IMR-90 (cell line): ENCODE data around the gene ETV7. TPM values are rescaled to one million over a fixed set of nuclear protein-coding genes. Genes with fewer than 3 reads are reported as not detected.

ENCODE experiments used
- ATAC-seq: fragments of 200-7000 bp; cut with Tn5 transposase; 2 replicates; pipeline ENCODE4 v1.9.1; 2020; ENCODE audit warnings: low read depth, mild to moderate bottlenecking, moderate library complexity
- BruUV-seq: library from RNA; stranded (reverse); fragments of 400-500 nt; replicated peaks from 2 replicates; lab custom pipeline; 2021; lab: Mats Ljungman, UMichigan
- CTCF ChIA-PET: fragments of 300-600 bp; formaldehyde crosslinking; extraction: SDS; loops from one replicate; lab custom pipeline; 2021; ENCODE audit warnings: antibody characterized with exemption; lab: Yijun Ruan, JAX
- POLR2A ChIA-PET: fragments of 300-600 bp; sonication (Branson Sonifier 250); formaldehyde crosslinking; loops from one replicate; lab custom pipeline; 2022; ENCODE audit warnings: antibody characterized with exemption; ENCODE audit not compliant: unreplicated experiment; lab: Charles Lee
- DNase-seq: peaks from one replicate; pipeline ENCODE4 v3.0.0; 2013
- H2AFZ ChIP-seq: replicated peaks from 2 replicates; pipeline ENCODE3; 2013; ENCODE audit warnings: low read length, mild to moderate bottlenecking; ENCODE audit not compliant: poor library complexity
- H2AK5ac ChIP-seq: 2 replicates; pipeline ENCODE4 v1.6.1; 2013; ENCODE audit warnings: low read depth, low read length, inconsistent platforms
- H2AK9ac ChIP-seq: replicated peaks from 2 replicates; pipeline ENCODE3; 2013; ENCODE audit warnings: mild to moderate bottlenecking, low read depth, low read length, moderate library complexity; ENCODE audit not compliant: poor library complexity
- H2BK120ac ChIP-seq: 2 replicates; pipeline ENCODE4 v1.6.1; 2013; ENCODE audit warnings: low read depth, low read length, inconsistent platforms
- H2BK15ac ChIP-seq: 3 replicates; pipeline ENCODE4 v1.6.1; 2013; ENCODE audit warnings: low read depth, low read length, inconsistent platforms
- H2BK20ac ChIP-seq: 2 replicates; pipeline ENCODE4 v1.6.1; 2013; ENCODE audit warnings: low read depth, mild to moderate bottlenecking, inconsistent platforms, low read length, moderate library complexity
- H2BK5ac ChIP-seq: 2 replicates; pipeline ENCODE4 v1.6.1; 2013; ENCODE audit warnings: mild to moderate bottlenecking, low read depth, low read length, inconsistent platforms; ENCODE audit not compliant: poor library complexity, severe bottlenecking
- H3K14ac ChIP-seq: replicated peaks from 2 replicates; pipeline ENCODE4 v1.6.1; 2013; ENCODE audit warnings: low read depth, low read length, inconsistent platforms
- H3K18ac ChIP-seq: 2 replicates; pipeline ENCODE4 v1.6.1; 2013; ENCODE audit warnings: low read depth, low read length, control low read depth
- H3K23ac ChIP-seq: 2 replicates; pipeline ENCODE4 v1.6.1; 2013; ENCODE audit warnings: low read depth, low read length, inconsistent platforms
- H3K27ac ChIP-seq: 2 replicates; pipeline ENCODE4 v1.5.1; 2013; ENCODE audit warnings: mild to moderate bottlenecking, control low read depth, low read length; ENCODE audit not compliant: insufficient read depth
- H3K27me3 ChIP-seq: 2 replicates; pipeline ENCODE4 v1.6.1; 2013; ENCODE audit warnings: low read length; ENCODE audit not compliant: control insufficient read depth, insufficient read depth
- H3K36me3 ChIP-seq: 2 replicates; pipeline ENCODE4 v1.6.1; 2013; ENCODE audit warnings: low read length, mixed read lengths; ENCODE audit not compliant: control insufficient read depth, insufficient read depth
- H3K4ac ChIP-seq: 2 replicates; pipeline ENCODE4 v1.6.1; 2013; ENCODE audit warnings: low read depth, low read length, inconsistent platforms
- H3K4me1 ChIP-seq: 2 replicates; pipeline ENCODE4 v1.6.1; 2013; ENCODE audit warnings: low read length, mixed read lengths; ENCODE audit not compliant: control insufficient read depth, insufficient read depth
- H3K4me2 ChIP-seq: 2 replicates; pipeline ENCODE4 v1.6.1; 2013; ENCODE audit warnings: low read depth, mild to moderate bottlenecking, control low read depth, low read length, moderate library complexity
- H3K4me3 ChIP-seq: 2 replicates; pipeline ENCODE4 v1.5.1; 2013; ENCODE audit warnings: low read depth, mild to moderate bottlenecking, control low read depth, low read length, moderate library complexity; ENCODE audit not compliant: insufficient read depth
- H3K56ac ChIP-seq: 2 replicates; pipeline ENCODE4 v1.6.1; 2013; ENCODE audit warnings: low read length, inconsistent platforms; ENCODE audit not compliant: insufficient read depth; ENCODE audit errors: extremely low read depth
- H3K79me1 ChIP-seq, 2 experiments: 2 replicates each; pipeline ENCODE4 v1.6.1; 2013; ENCODE audit warnings: low read length in 2 of 2, inconsistent platforms in 1 of 2, low read depth in 1 of 2
- H3K9ac ChIP-seq: 2 replicates; pipeline ENCODE4 v1.6.1; 2013; ENCODE audit warnings: low read depth, low read length, control low read depth
- H3K9me1 ChIP-seq: 2 replicates; pipeline ENCODE4 v1.6.1; 2013; ENCODE audit warnings: low read length, inconsistent platforms; ENCODE audit not compliant: insufficient read depth
- H3K9me3 ChIP-seq: 2 replicates; pipeline ENCODE4 v1.6.1; 2013; ENCODE audit warnings: low read length; ENCODE audit not compliant: control insufficient read depth, insufficient read depth
- H4K20me1 ChIP-seq: 2 replicates; pipeline ENCODE4 v1.6.1; 2013; ENCODE audit warnings: low read length, inconsistent platforms; ENCODE audit not compliant: insufficient read depth
- H4K5ac ChIP-seq: 2 replicates; pipeline ENCODE4 v1.6.1; 2013; ENCODE audit warnings: mild to moderate bottlenecking, low read depth, low read length, control low read depth
- H4K8ac ChIP-seq, 2 experiments: 2 replicates each; pipeline ENCODE4 v1.6.1; 2013; ENCODE audit warnings: low read depth in 2 of 2, low read length in 2 of 2, control low read depth in 1 of 2, inconsistent platforms in 1 of 2
- H4K91ac ChIP-seq: 2 replicates; pipeline ENCODE4 v1.6.1; 2013; ENCODE audit warnings: low read depth, low read length, inconsistent platforms; ENCODE audit not compliant: insufficient read depth
- BHLHE40 ChIP-seq: fragments of 150-350 bp; IDR thresholded peaks from 2 replicates; pipeline ENCODE4 v1.6.1; 2016; ENCODE audit warnings: mild to moderate bottlenecking, low read depth, low read length
- CEBPB ChIP-seq: IDR thresholded peaks from 2 replicates; pipeline ENCODE4 v1.6.1; 2012; ENCODE audit warnings: low read depth, low read length, improper control_type of control experiment
- CHD1 ChIP-seq: IDR thresholded peaks from 2 replicates; pipeline ENCODE4 v1.6.1; 2012; ENCODE audit warnings: low read depth, low read length, improper control_type of control experiment
- CTCF ChIP-seq: conservative IDR thresholded peaks from 2 replicates; pipeline ENCODE4 v1.5.1; 2012; ENCODE audit warnings: mild to moderate bottlenecking, low read depth, low read length, improper control_type of control experiment
- ELK1 ChIP-seq: fragments of 150-350 bp; IDR thresholded peaks from 2 replicates; pipeline ENCODE4 v1.6.1; 2016; ENCODE audit warnings: low read depth, mild to moderate bottlenecking, low read length, moderate library complexity, borderline replicate concordance
- FOS ChIP-seq: fragments of 150-350 bp; IDR thresholded peaks from 2 replicates; pipeline ENCODE4 v1.6.1; 2016; ENCODE audit warnings: low read depth, low read length
- MAFK ChIP-seq: IDR thresholded peaks from 2 replicates; pipeline ENCODE4 v1.6.1; 2012; ENCODE audit warnings: low read depth, low read length, improper control_type of control experiment
- MAZ ChIP-seq: IDR thresholded peaks from 2 replicates; pipeline ENCODE4 v1.6.1; 2012; ENCODE audit warnings: low read depth, mild to moderate bottlenecking, low read length, improper control_type of control experiment, moderate library complexity, borderline replicate concordance
- MXI1 ChIP-seq: IDR thresholded peaks from 2 replicates; pipeline ENCODE4 v1.6.1; 2012; ENCODE audit warnings: low read depth, mild to moderate bottlenecking, low read length, moderate library complexity, borderline replicate concordance
- NFE2L2 ChIP-seq: fragments of 150-350 bp; IDR thresholded peaks from 2 replicates; pipeline ENCODE4 v1.6.1; 2016; ENCODE audit warnings: low read depth, mild to moderate bottlenecking, low read length
- POLR2A ChIP-seq: IDR thresholded peaks from 2 replicates; pipeline ENCODE4 v1.6.1; 2012; ENCODE audit warnings: mild to moderate bottlenecking, low read depth, low read length
- RAD21 ChIP-seq: IDR thresholded peaks from 2 replicates; pipeline ENCODE4 v1.6.1; 2012; ENCODE audit warnings: low read length, improper control_type of control experiment
- RCOR1 ChIP-seq: IDR thresholded peaks from 2 replicates; pipeline ENCODE4 v1.6.1; 2012; ENCODE audit warnings: mild to moderate bottlenecking, low read length, improper control_type of control experiment; ENCODE audit not compliant: insufficient replicate concordance
- RFX5 ChIP-seq: IDR thresholded peaks from 2 replicates; pipeline ENCODE4 v1.8.0; 2012; ENCODE audit warnings: low read depth, mild to moderate bottlenecking, low read length, moderate library complexity
- SMC3 ChIP-seq: fragments of 150-350 bp; IDR thresholded peaks from 2 replicates; pipeline ENCODE4 v1.6.1; 2016; ENCODE audit warnings: low read depth, mild to moderate bottlenecking, antibody characterized with exemption, low read length, moderate library complexity
- USF2 ChIP-seq: fragments of 150-350 bp; IDR thresholded peaks from 2 replicates; pipeline ENCODE4 v1.6.1; 2017; ENCODE audit warnings: mild to moderate bottlenecking, antibody characterized with exemption, low read length, low read depth
- WGBS, 2 experiments: methylation state at CpG; one replicate each; pipeline versions ENCODE4 v1.1.5 to v1.1.7; 2013; ENCODE audit warnings: missing lambda C conversion rate in 2 of 2; ENCODE audit not compliant: insufficient read length in 1 of 2; ENCODE audit errors: extremely low coverage in 2 of 2; 5-methylcytosine and 5-hydroxymethylcytosine counted together
- dilution Hi-C: fragments of 300-500 bp; cut with HindIII; formaldehyde crosslinking; loops from one replicate; pipeline ENCODE4 v1.14.3; 2018; ENCODE audit warnings: low sequenced_read_pairs; ENCODE audit not compliant: unreplicated experiment
- in situ Hi-C: fragments of 300-500 bp; cut with MboI; formaldehyde crosslinking; loops from 3 replicates; pipeline ENCODE4 v1.14.3; 2019; ENCODE audit warnings: low sequenced_read_pairs, inconsistent platforms, mixed read lengths
- intact Hi-C: fragments of 100-400 bp; cut with micrococcal nuclease; formaldehyde crosslinking; loops from 2 replicates; pipeline ENCODE4 v1.10.0; 2022
- polyA plus RNA-seq, 3 experiments: library from polyadenylated mRNA; depleted of rRNA; stranded (reverse); fragments of >200 nt; gene quantifications; 2 replicates each; pipeline ENCODE4 v1.2.3, GENCODE V29; 2012; ENCODE audit warnings: low replicate concordance in 1 of 3
- total RNA-seq: library from RNA; depleted of rRNA; stranded (reverse); fragments of >200 nt; gene quantifications from 2 replicates; pipeline ENCODE4 v1.2.3, GENCODE V29; 2012

The ETV7 gene
- total and polyA plus RNA-seq, 2 of the 4 experiments (the other 2 are of a cell fraction), result 0.17 to 0.18 TPM

- H3K56ac ChIP-seq, result no peak overlapping the region
- H3K79me1 ChIP-seq, result no peaks in the 10 kb centered on the region
- H2BK5ac ChIP-seq, result no peak overlapping the region
- H4K91ac ChIP-seq, result no peak overlapping the region
- POLR2A ChIA-PET, result no interaction called here
- H3K14ac ChIP-seq, result no peak overlapping the region
- DNase-seq, result no peak
- H2BK20ac ChIP-seq, result no peak overlapping the region
- no peak overlapping the region for H2AK5ac ChIP-seq
- H3K36me3 ChIP-seq, result no peaks in the 10 kb centered on the region
- no peak overlapping the region for H3K23ac ChIP-seq
- no peak overlapping the region for H3K4ac ChIP-seq
- H3K4me2 ChIP-seq, result no peak overlapping the region
- dilution Hi-C loops (no loop called here), in situ Hi-C loops (no loop called here), intact Hi-C loops (no loop called here)
- H3K9ac ChIP-seq, result no peak overlapping the region
- no peak overlapping the region for H2AFZ ChIP-seq
- CTCF ChIA-PET, result interaction anchor here (1.1 kb wide), 1 partner anchor 11 kb away, joined by 3 read pairs; no protein-coding TSS in a partner anchor
- no peak overlapping the region for H2BK120ac ChIP-seq
- no peak overlapping the region for H2AK9ac ChIP-seq
- 0 out of 2 replicates have a peak, but pooled peaks cover 2% of the 10 kb centered on the region for H3K9me1 ChIP-seq
- no peak overlapping the region for H3K18ac ChIP-seq
- H4K5ac ChIP-seq, result no peak overlapping the region
- H4K20me1 ChIP-seq, result no peaks in the 10 kb centered on the region
- no peak overlapping the region for H3K27ac ChIP-seq
- no peak overlapping the region for H4K8ac ChIP-seq
- WGBS, 2 experiments, result 76% methylated on average over 7 of the region's 14 CpGs; no CpG with 5 or more reads in 1 of the 2 experiments
- no peak overlapping the region for H2BK15ac ChIP-seq
- H3K9me3 ChIP-seq, result no peaks in the 10 kb centered on the region
- H3K4me1 ChIP-seq, result no peaks in the 10 kb centered on the region; the same call in 1 of the 2 replicates
- no TSS peak for BruUV-seq
- no peak for ATAC-seq
- H3K4me3 ChIP-seq, result no peak overlapping the region
- TF ChIP-seq SMC3 (no peak), USF2 (no peak), CTCF (no peak), ELK1 (no peak), RFX5 (no peak), FOS (no peak), CEBPB (no peak), NFE2L2 (no peak), RAD21 (no peak), RCOR1 (no peak), MAFK (no peak), MAZ (no peak), POLR2A (no peak), BHLHE40 (no peak), CHD1 (no peak), MXI1 (no peak)
- H3K27me3 ChIP-seq, result peaks cover 85% of the 10 kb centered on the region
These were observed 57.6 kb downstream of the ETV7 start for GRCh38 chr6:36329798-36330291.
